Fibroblast of skin of left biceps (primary cell): ENCODE data around the gene BRI3BP.
"Not testable (repeated sequence)": the region's sequence is repeated elsewhere in the genome, so short reads cannot be mapped to it uniquely, and the experiment has no call there.

Source experiments
- DNase-seq, 2 experiments: peaks; one replicate each; pipeline ENCODE4 v3.0.0-alpha.2; 2013; ENCODE audit warnings: low read depth in 2 of 2

The BRI3BP gene

DNA sequence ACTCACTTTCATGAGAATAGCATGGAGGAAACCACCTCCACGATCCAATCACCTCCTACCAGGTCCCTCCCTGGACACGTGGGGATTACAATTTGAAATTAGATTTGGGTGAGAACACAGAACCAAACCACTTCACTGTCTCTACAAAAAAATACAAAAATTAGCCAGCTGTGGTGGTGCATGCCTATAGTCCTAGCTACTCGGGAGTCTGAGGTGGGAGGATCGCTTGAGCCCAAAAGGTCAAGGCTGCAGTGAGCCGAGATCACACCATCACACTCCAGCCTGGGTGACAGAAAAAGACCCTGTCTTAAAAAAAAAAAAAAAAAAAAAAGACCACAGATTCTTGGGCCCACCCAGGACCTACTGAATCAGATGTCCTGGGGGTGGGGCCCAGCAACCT is 28.3 kb downstream of the BRI3BP start:
- no peak for DNase-seq

- no peak for DNase-seq
These were observed 29.6 kb downstream of the BRI3BP start for GRCh38 chr12:125023065-125023464.

DNA sequence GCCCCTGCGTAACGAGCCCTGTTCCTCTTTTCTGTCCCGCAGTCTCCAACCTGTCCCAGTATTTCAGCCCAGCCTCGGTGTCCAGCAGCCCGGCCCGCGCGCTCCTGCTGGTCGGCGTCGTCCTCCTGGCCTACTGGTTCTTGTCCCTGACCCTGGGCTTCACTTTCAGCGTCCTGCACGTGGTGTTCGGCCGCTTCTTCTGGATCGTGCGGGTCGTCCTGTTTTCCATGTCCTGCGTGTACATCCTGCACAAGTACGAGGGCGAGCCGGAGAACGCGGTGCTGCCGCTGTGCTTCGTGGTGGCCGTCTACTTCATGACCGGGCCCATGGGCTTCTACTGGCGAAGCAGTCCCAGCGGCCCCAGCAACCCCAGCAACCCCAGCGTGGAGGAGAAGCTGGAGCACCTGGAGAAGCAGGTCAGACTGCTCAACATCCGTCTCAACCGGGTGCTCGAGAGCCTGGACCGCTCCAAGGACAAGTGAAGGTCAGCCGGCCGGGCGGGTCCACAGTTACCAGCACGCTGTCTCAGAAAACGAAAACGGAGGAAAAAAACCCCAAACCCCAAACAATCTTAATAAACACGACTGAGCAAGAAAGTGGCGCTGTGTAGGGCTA is 31.6 kb downstream of the BRI3BP start:
- DNase-seq, result no peak

DNA sequence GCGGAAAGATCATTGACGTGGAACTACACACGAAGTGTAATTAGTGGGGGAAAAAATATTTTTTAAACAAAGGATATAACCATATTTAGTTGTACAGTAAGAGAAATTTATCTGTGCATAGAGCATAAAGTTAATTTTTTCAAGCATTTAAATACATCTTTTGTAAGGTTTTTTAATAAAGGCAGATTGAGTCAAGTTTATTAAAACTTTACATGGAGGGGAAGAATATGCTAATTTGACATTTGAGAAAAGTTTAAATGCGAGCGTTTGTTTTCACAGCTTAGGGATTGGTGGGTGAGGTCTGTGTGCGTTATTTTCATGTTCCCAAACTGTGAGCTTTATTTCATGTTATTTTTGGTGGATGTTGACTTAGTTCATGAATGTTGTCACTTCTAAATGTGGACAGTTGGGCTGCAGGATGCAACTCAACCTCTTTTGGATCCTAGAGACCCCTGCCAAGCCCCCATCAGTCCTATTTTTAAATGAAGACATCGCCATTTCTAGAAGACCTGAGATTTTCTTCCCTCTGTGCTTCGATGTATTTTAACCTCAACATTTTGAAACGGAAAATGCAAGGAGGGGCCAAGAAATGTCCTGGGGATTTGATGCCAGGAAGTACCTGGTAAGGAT is 32.3 kb downstream of the BRI3BP start:
- DNase-seq, result no peak

GRCh38 chr12:125028106-125028505 is 34.7 kb downstream of the BRI3BP start:
- no peak for DNase-seq

DNA sequence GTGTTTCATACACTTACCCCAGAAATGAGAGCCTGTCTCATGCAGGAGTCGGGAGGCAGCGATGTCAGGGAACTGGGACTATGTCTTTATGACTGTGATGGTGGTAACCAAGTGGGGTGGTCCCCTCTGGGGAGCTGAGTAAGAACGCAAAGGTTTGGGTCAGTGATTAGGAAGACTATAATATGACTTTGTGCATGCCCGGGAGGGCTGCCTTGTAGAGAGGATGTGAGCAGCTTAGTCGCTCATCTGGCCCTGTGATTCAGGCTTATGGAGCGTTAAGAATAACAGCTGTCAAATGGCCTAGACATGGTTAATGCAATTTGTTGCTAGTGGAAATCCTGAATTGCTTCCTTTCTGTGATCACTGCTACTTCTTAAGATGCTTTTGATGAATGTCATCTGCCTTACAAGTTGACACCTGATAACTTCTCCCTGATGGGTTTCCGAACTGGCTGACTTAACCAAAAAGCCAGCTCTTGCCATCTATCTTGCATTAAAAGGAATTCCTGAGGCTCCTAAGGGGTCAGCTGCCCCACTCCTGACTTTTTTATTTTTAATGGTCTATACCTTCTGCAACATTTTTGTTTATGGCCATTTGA is 36.4 kb downstream of the BRI3BP start:
- DNase-seq, result no peak

- not testable (repeated sequence) for DNase-seq
These were observed 38.0 kb downstream of the BRI3BP start for GRCh38 chr12:125031471-125031870.

DNA sequence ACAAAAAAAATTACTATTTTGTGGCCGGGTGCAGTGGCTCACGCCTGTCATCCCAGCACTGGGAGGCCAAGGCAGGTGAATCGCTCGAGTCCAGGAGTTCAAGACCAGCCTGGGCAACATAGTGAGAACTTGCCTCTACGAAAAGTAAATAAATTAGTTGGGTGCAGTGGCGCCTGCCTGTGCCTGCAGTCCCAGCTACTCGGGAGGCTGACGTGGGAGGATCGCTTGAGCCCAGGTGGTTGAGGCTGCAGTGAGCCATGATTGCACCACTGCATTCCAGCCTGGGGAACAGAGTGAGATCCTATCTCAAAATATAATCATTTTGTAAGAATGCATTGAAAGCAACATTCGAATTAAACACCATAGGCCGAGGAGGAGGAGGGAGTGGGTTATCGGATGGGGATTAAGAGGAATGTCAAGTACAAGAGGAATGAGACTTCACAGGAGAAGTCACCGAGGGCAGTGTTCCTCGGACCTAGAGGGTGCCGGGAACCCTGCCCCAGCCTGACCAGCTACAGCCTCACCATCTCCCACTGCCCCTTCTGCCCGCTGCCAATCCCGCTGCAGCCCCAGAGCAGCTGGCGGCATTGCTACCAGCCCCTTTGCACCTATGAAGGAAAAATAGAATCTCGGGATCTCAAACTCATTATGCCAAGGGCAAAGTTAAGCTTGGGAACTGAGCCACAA is 39.2 kb downstream of the BRI3BP start:
- DNase-seq, result no peak

- no peak for DNase-seq
These were observed 39.8 kb downstream of the BRI3BP start for GRCh38 chr12:125033288-125033687.

GRCh38 chr12:125038976-125039625 is 45.7 kb downstream of the BRI3BP start:
- DNase-seq, result no peak

GRCh38 chr12:125049093-125049458 is 55.6 kb downstream of the BRI3BP start:
- no peak for DNase-seq

GRCh38 chr12:125050446-125050845 is 57.0 kb downstream of the BRI3BP start:
- DNase-seq, result no peak

DNA sequence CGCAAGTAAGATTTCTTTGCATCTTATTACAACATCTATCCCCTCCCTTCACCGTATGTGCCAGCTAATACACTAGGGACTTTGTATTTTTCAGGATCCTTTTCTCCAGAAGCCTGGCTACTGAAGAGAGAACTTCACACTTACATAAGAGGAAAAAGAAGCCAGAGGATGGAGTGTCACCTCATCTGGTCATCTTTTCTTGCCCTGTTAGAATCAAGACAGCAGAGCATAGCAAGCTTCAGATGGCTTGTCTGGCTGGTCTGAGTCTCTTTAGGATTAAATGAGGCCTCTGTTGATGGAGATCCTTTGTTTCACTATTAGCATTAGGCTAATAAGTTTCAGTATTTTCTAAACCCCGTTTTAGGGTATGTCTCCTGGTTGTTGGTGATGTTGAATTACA is 57.4 kb downstream of the BRI3BP start:
- DNase-seq, result no peak

- DNase-seq, result no peak
These were observed 60.4 kb downstream of the BRI3BP start for GRCh38 chr12:125053821-125054220.

DNA sequence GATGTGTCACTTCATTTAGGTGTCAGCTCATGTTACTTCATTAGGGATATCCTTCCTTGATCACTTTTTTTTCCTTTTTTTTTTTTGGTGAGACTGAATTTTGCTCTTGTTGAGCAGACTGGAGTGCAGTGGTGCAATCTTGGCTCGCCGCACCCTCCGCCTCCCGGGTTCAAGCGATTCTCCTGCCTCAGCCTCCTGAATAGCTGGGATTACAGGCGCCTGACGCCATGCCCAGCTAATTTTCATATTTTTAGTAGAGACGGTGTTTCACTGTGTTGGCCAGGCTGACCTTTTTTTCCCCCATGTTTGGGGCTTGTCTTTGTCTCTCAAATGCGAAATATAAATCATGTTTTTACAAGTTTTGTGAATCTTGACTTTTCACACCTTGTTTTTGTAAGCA is 62.1 kb downstream of the BRI3BP start:
- DNase-seq, result no peak

DNA sequence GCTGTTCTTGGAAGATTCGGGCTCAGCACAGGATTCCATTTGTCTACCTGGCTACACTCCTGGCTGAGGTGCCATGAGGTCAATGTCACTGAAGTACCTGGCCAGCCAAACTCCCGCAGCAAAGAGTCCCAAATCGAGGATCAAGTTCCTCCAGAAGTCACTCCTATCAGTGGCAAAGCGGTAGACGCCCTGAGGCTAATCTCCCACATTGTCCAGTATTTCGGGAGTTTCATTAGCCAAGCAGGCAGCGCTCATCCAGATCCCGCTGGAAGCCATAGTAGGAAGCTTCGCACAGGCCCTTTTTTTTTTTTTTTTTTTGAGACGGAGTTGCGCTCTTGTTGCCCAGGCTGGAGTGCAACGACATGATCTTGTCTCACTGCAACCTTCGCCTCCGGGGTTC is 62.9 kb downstream of the BRI3BP start:
- DNase-seq, result no peak

DNA sequence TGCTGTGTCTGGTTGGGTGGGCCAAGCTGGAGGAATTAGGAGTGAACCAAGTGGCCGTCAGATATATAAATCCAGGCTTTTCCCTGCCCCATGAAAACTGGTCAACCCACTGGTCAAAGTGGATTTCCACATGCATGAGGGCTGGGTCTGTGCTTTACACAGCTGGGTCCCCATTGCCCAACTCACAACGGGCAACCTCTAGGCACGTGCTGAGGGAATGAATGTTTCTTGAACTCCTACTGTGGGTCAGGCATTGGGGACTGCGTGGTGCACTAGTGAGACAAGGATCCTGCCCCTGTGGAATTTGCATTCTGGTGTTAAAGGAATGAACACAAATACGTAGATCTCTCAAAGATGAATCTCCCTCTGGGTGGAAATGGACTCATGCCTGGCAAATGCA is 64.3 kb downstream of the BRI3BP start:
- DNase-seq, result no peak

- no peak for DNase-seq
These were observed 67.8 kb downstream of the BRI3BP start for GRCh38 chr12:125061229-125061628.

DNA sequence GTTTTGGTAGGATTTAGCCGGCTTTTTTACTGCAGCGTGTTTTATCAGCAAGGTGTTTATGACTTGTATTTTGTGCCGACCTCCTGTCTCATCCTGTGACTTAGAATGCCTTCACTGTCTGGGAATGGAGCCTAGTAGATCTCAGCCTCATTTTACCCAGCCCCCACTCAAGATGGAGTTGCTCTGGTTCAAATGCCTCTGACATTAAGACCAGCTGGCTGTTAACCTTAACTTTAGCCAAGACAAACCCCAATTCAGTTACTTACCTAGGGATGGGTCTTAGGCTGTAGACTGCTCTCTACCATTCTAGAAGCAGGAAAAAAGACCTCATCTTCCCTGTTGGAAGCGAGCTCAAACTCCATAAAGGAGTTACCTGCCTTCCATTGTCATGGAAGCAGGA is 70.1 kb downstream of the BRI3BP start:
- DNase-seq, result not testable (repeated sequence)

DNA sequence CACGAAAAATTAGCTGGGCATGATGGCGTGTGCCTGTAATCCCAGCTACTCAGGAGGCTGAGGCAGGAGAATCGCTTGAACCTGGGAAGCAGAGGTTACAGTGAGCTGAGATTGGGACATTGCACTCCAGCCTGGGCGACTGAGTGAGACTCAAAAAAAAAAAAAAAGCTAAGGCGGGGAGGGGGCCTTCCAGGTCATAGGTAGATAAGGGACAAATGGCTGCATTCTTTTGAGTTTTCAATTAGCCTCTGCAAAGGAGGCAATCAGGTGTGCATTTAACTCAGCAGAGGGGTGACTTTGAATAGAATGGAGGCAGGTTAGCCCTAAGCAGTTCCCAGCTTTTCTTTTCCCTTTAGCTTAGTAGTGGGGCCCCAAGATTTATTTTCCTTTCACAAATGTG is 71.0 kb downstream of the BRI3BP start:
- DNase-seq, result no peak

DNA sequence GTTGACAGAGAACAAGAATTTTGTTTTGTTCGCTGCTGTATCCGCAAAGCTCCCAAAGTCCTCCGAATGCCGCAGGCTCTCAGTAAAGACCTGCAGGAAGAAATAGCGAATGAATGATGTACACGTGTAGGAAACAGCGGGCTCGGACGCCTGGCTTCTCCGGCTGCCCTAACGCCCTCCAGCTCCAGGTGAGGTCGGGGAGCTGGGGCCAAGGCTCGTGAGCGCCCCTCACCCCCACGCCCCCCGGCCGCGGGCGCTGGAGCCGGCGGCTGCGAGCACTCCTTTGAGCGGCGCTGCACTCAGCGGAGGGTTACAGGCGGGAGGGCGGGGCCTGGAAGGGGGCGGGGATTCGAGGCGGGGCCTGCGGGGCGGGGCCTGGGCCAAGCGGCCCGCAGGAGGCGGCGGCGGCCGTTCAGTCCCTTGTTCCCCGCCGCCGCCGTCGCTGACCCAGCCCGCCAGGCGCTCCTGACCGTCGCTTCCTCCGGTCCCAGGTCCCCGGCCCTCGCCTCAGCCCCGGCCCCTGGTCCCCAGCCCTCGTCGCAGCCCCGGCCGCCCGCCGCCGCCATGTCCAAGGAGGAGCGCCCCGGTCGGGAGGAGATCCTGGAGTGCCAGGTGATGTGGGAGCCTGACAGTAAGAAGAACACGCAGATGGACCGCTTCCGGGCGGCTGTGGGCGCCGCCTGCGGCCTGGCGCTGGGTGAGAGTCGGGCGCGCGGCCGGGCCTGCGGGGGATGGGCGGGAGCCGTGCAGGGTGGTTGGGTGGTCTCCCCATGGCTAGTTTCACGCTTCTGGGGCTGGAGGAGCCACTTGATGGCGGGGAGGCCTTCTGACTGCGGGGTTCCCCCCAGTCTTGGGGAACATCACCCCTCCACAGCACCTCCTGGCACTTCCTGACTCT is 71.8 kb downstream of the BRI3BP start, which contains the start of gene AACS:
TSS of gene AACS (plus strand) at position 415 of the 898 bp plus-strand sequence. CDS start at position 565, 150 bp downstream.
- peak in 1 of 2 experiments; percentile 24 for DNase-seq
